A549 treated with RU486 at 1 μM for 4 hours (cell line): ENCODE measurements around the gene VWCE. TPM values are rescaled to one million over a fixed set of nuclear protein-coding genes. Genes with fewer than 3 reads are reported as not detected.

Experiments
- total RNA-seq: library from RNA; stranded (reverse); fragments of 200-300 nt; extraction: Qiagen RNA extraction; gene quantifications from 5 replicates; pipeline ENCODE4 v1.2.3, GENCODE V29; 2022; ENCODE audit warnings: low read depth

Gene VWCE
- 0.50 to 0.81 TPM (median 0.74 TPM) in 5 replicates for total RNA-seq

GRCh38 chr11:61294717-61295595 is at the start of gene VWCE:
Gene VWCE (minus strand): TSS chr11:61295316. CDS start chr11:61295037, 279 bp downstream.

GRCh38 chr11:61332797-61333549 is 37.9 kb upstream of the VWCE start, which contains the start of the genes DDB1 and TKFC:
Gene DDB1 (minus strand): TSS chr11:61333105. CDS start chr11:61332968, 137 bp downstream.
Gene TKFC (plus strand): TSS chr11:61333228. CDS start chr11:61334729, 1,501 bp downstream.

GRCh38 chr11:61240875-61241274 is 54.2 kb downstream of the VWCE start, which contains the start of gene PGA5:
Gene PGA5 (plus strand): TSS chr11:61241175. CDS start chr11:61241227, 52 bp downstream.

GRCh38 chr11:61222047-61222446 is 73.1 kb downstream of the VWCE start, which contains the start of gene PGA4:
Gene PGA4 (plus strand): TSS chr11:61222347. CDS start chr11:61222401, 54 bp downstream.

Other genes starting within 250 kb of the VWCE start
- 0.02 TPM in 1 of 5 replicates, not detected in the others for gene CD5, start 192.8 kb downstream of the VWCE start, total RNA-seq
- gene VPS37C, start 133.9 kb downstream of the VWCE start, total RNA-seq, result 16.1 to 20.5 TPM (median 18.6 TPM) in 5 replicates
- gene PGA3, start 91.8 kb downstream of the VWCE start, total RNA-seq, result not detected in 5 replicates
- not detected in 5 replicates for gene PGA4, start 73.0 kb downstream of the VWCE start, total RNA-seq
- not detected in 5 replicates for gene PGA5, start 54.1 kb downstream of the VWCE start, total RNA-seq
- gene DDB1, start 37.8 kb upstream of the VWCE start, total RNA-seq, result 161 to 177 TPM (median 173 TPM) in 5 replicates
- gene TKFC, start 37.9 kb upstream of the VWCE start, total RNA-seq, result 45.2 to 73.8 TPM (median 68.8 TPM) in 5 replicates
- 32.7 to 50.3 TPM (median 44.9 TPM) in 5 replicates for gene CYB561A3, start 66.6 kb upstream of the VWCE start, total RNA-seq
- 84.6 to 121 TPM (median 112 TPM) in 5 replicates for gene TMEM138, start 67.1 kb upstream of the VWCE start, total RNA-seq
- gene TMEM216, start 97.3 kb upstream of the VWCE start, total RNA-seq, result 16.5 to 20.1 TPM (median 16.7 TPM) in 5 replicates
- gene CPSF7, start 134.7 kb upstream of the VWCE start, total RNA-seq, result 66.7 to 74.7 TPM (median 71.1 TPM) in 5 replicates
- 35.7 to 55.4 TPM (median 41.9 TPM) in 5 replicates for gene SDHAF2, start 134.8 kb upstream of the VWCE start, total RNA-seq
- gene LRRC10B, start 213.4 kb upstream of the VWCE start, total RNA-seq, result 0.11 to 0.24 TPM (median 0.15 TPM) in 5 replicates